Bronchial epithelial cell (primary cell): ENCODE data around the gene PELI2. TPM values are rescaled to one million over a fixed set of nuclear protein-coding genes. Genes with fewer than 3 reads are reported as not detected.

Source experiments
- DNase-seq: peaks from one replicate; pipeline ENCODE4 v3.0.0-alpha.2; 2010; ENCODE audit warnings: low read depth
- FAIRE-seq: peaks from 2 replicates; lab custom pipeline; 2011; peaks lifted over from hg19 to GRCh38; lab: Jason Lieb, UNC
- H3K27me3 ChIP-seq: 2 replicates; pipeline ENCODE4 v1.5.1; 2011; ENCODE audit warnings: low read length; ENCODE audit not compliant: control insufficient read depth, insufficient read depth
- H3K36me3 ChIP-seq: 2 replicates; pipeline ENCODE4 v1.5.1; 2011; ENCODE audit warnings: low read length; ENCODE audit not compliant: control insufficient read depth, insufficient read depth
- H3K4me3 ChIP-seq: 2 replicates; pipeline ENCODE4 v1.5.1; 2011; ENCODE audit warnings: mild to moderate bottlenecking, low read depth, low read length, control low read depth
- total RNA-seq: library from RNA; depleted of rRNA; stranded (reverse); fragments of >200 nt; gene quantifications from 2 replicates; pipeline ENCODE4 v1.2.1, GENCODE V29; 2014
- TF ChIP-seq, protein P1 (sequence below): IDR thresholded peaks from 2 replicates; pipeline ENCODE4 v1.5.1; 2011; ENCODE audit warnings: mild to moderate bottlenecking, moderate library complexity, low read length, control low read depth, inconsistent platforms; ENCODE audit not compliant: insufficient read depth, severe bottlenecking

Gene PELI2
- total RNA-seq, 1 donor from 2014 or later = 2.1 TPM

DNA sequence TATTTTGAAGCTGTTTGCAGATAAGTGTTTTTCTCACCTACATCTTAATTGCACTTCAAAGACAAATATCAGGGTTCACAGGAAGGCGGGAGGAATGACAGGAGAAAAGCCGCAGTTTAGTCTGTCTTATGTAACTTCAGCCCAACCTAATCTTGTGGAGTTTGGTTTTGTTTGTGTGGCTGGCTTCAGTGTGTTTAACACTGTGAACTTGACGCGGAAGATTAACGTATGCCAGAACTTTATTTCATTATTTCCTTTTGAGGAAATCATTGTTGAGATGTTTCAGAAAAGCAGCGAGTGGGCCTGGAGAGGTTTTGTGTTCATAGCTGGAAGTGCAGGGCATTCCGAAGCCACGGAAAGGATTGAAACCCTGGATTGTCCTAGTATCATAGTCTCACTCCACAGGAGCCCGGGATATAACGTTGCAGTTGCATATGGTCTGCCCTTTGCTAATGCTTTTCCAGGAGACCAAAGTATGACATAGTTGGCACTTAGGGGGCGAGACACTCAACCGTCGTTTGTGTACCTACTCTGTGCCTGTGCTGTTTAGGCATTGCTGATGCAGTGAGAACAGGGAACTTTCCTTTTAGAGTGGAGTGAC is 2.0 kb downstream of the PELI2 start:
- FAIRE-seq (no peak), DNase-seq (no peak)
- no peak overlapping the region for H3K4me3 ChIP-seq
- H3K36me3 ChIP-seq = no peaks in the 10 kb centered on the region
- H3K27me3 ChIP-seq = peaks cover 13% of the 10 kb centered on the region
- TF ChIP-seq, protein P1, sequence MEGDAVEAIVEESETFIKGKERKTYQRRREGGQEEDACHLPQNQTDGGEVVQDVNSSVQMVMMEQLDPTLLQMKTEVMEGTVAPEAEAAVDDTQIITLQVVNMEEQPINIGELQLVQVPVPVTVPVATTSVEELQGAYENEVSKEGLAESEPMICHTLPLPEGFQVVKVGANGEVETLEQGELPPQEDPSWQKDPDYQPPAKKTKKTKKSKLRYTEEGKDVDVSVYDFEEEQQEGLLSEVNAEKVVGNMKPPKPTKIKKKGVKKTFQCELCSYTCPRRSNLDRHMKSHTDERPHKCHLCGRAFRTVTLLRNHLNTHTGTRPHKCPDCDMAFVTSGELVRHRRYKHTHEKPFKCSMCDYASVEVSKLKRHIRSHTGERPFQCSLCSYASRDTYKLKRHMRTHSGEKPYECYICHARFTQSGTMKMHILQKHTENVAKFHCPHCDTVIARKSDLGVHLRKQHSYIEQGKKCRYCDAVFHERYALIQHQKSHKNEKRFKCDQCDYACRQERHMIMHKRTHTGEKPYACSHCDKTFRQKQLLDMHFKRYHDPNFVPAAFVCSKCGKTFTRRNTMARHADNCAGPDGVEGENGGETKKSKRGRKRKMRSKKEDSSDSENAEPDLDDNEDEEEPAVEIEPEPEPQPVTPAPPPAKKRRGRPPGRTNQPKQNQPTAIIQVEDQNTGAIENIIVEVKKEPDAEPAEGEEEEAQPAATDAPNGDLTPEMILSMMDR = no peak

GRCh38 chr14:56121816-56122215 is 3.6 kb downstream of the PELI2 start:
- Histone ChIP-seq H3K4me3 (no peak overlapping the region), H3K36me3 (no peaks in the 10 kb centered on the region), H3K27me3 (peaks cover 13% of the 10 kb centered on the region)
- no peak for DNase-seq
- no peak for FAIRE-seq
- TF ChIP-seq, protein P1 = no peak

- Histone ChIP-seq H3K36me3 (no peaks in the 10 kb centered on the region), H3K4me3 (no peak overlapping the region), H3K27me3 (peaks cover 15% of the 10 kb centered on the region)
- TF ChIP-seq, protein P1 = no peak
- DNase-seq (no peak), FAIRE-seq (no peak)
Measured at GRCh38 chr14:56122301-56122700, 4.1 kb downstream of the PELI2 start.

GRCh38 chr14:56124327-56124726 is 6.1 kb downstream of the PELI2 start:
- DNase-seq (no peak), FAIRE-seq (no peak)
- H3K27me3 ChIP-seq = peaks cover 23% of the 10 kb centered on the region
- no peaks in the 10 kb centered on the region for H3K36me3 ChIP-seq
- no peak overlapping the region for H3K4me3 ChIP-seq
- TF ChIP-seq, protein P1 = no peak

DNA sequence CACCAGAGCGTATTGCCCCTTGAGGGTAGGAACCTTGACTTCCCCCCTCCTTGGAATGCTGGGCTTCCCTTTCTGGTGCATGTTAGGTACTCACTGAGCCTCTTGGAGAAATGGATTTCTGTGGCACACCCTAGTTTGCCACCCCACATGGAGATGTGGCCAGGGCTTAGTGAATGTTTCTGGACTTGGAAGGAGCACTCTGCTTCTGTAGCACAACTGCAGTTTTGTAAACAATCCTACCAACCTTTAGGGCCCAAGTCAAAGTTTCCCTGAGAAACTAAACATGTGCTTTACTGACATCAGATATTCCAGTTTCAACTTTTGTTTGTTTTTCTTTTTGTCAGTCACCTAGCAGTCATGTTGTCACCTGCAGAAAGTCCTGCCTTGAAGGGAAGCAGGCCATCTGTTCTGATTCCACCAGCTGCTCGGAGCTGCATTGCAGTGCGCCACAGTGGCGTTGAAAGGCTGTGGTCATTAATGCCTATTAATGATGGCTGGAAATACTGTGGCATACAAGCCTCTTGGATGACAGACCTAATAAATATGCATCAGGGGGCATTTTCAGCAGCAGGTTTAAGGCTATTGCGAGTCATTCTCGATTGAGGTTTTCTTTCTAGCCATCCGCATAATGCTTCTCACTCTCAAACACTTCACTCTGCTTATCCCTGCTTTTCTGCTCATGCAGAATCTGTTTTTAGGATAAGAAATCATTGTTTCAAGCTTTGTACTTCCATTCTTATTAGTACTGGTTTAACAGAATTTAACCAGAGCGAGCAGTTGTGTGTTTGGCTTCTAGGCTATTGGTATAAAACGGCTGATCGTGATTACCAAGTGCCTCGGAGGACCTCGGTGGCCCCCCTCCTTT is 7.8 kb downstream of the PELI2 start:
- TF ChIP-seq, protein P1 = no peak

More for the DNA sequence above, 7.8 kb downstream of the PELI2 start:
- Histone ChIP-seq H3K4me3 (no peak overlapping the region), H3K27me3 (peaks cover 22% of the 10 kb centered on the region), H3K36me3 (no peaks in the 10 kb centered on the region)
- FAIRE-seq (peak; percentile 77), DNase-seq (no peak)
